Left ventricle myocardium inferior (tissue), 1 donor: ENCODE measurements around the gene FAM107B. TPM values are rescaled to one million over a fixed set of nuclear protein-coding genes. Genes with fewer than 3 reads are reported as not detected.
A peak's percentile ranks its signal among the peaks of the same experiment; 100 is the strongest.

ENCODE experiments used
- DNase-seq: peaks from one replicate; pipeline ENCODE4 v3.0.0-alpha.2; 2020
- H3K27ac ChIP-seq: fragments of 200-600 bp; replicated peaks from 2 replicates; pipeline ENCODE4 v1.8.0; 2021
- H3K27me3 ChIP-seq: fragments of 200-600 bp; 2 replicates; pipeline ENCODE4 v1.8.0; 2021; ENCODE audit warnings: low read depth
- H3K36me3 ChIP-seq: fragments of 200-600 bp; 2 replicates; pipeline ENCODE4 v1.8.0; 2021
- H3K4me1 ChIP-seq: fragments of 200-600 bp; 2 replicates; pipeline ENCODE4 v1.8.0; 2021
- H3K4me3 ChIP-seq: fragments of 200-600 bp; 2 replicates; pipeline ENCODE4 v1.8.0; 2021; ENCODE audit warnings: mild to moderate bottlenecking, moderate library complexity
- H3K9me3 ChIP-seq: fragments of 200-600 bp; replicated peaks from 2 replicates; pipeline ENCODE4 v1.8.0; 2021
- CTCF ChIP-seq: fragments of 200-600 bp; IDR thresholded peaks from 2 replicates; pipeline ENCODE4 v1.8.0; 2021; ENCODE audit warnings: antibody characterized with exemption, mild to moderate bottlenecking, borderline replicate concordance
- intact Hi-C: fragments of 100-400 bp; cut with micrococcal nuclease; formaldehyde crosslinking; loops from one replicate; pipeline ENCODE4 v1.11.0; 2022
- total RNA-seq: library from RNA; stranded (reverse); fragmentation: NEBNext Ultra II Directional; extraction: Animal tissue kit (Norgen Biotek cat#: 25700); gene quantifications from one replicate; pipeline ENCODE4 v1.2.1, GENCODE V29; 2021
- donor health status: DM: no; HTN: yes; CAD: no; lungs with severe emphysema.

The FAM107B gene
- total RNA-seq, 1 donor from 2014 or later = 4.7 TPM

DNA sequence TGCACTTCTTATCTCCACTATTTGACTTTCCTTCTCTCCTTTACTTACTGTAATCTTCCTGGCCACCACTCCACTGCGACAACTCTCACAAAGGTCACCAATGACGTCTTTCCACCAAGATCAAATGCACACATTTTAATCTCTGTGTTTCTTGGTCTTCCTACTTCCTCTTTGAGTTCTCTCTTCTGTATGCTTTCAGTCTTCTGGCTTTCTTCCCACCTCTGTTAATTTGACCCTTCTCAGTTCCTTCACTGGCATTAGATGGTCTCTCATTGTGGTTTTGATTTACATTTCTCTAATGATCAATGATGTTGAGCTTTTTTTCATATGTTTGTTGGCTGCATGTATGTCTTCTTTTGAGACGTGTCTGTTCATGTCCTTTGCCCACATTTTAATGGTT lies 31.9 kb downstream of the FAM107B start:
- no peak for DNase-seq
- Histone ChIP-seq H3K27ac (peak overlapping the region; percentile 43), H3K4me1 (peaks cover 28% of the 10 kb centered on the region), H3K4me3 (no peak overlapping the region), H3K27me3 (no peaks in the 10 kb centered on the region), H3K9me3 (peaks cover 11% of the 10 kb centered on the region), H3K36me3 (no peaks in the 10 kb centered on the region)
- no peak for TF ChIP-seq CTCF
- intact Hi-C loops = no loop called here

GRCh38 chr10:14742382-14742781 lies 32.3 kb downstream of the FAM107B start:
- peaks cover 11% of the 10 kb centered on the region for H3K9me3 ChIP-seq
- H3K4me3 ChIP-seq = no peak overlapping the region
- peak overlapping the region; percentile 43 for H3K27ac ChIP-seq
- DNase-seq = no peak
- H3K27me3 ChIP-seq = no peaks in the 10 kb centered on the region
- intact Hi-C loops = no loop called here
- no peak for TF ChIP-seq CTCF
- peaks cover 33% of the 10 kb centered on the region for H3K4me1 ChIP-seq
- no peaks in the 10 kb centered on the region for H3K36me3 ChIP-seq

DNA sequence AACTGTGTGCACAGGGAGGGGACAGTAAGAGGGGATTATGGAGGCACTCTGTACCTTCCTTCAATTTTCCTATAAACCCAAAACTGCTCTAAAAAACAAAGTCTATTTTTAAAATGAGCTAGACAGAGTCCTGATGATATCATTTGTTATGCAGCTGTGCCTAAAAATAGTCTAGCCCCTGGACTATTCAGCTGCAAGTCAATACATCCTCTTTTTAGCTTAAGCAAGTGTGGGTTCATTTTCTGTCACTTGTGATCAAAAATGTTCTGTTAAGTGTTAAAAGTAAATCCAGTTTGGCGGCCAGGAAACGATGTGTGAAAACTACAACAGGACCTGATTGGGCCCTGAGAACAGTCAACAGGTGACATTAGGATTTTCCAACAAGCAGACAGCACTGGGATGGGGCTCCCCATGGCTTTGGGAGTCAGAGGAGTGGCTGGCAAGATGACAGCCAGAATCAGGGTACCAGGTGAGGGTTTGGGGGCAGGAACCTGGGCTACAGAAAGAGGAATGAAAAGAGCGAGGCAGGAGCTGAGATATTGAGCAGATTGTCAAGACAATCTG lies 33.9 kb downstream of the FAM107B start:
- peaks cover 45% of the 10 kb centered on the region for H3K4me1 ChIP-seq
- no peaks in the 10 kb centered on the region for H3K36me3 ChIP-seq
- peak overlapping the region; percentile 60 for H3K27ac ChIP-seq
- no peaks in the 10 kb centered on the region for H3K27me3 ChIP-seq
- intact Hi-C loops = no loop called here
- no peak overlapping the region for H3K4me3 ChIP-seq
- DNase-seq = no peak
- no peaks in the 10 kb centered on the region for H3K9me3 ChIP-seq
- no peak for TF ChIP-seq CTCF

DNA sequence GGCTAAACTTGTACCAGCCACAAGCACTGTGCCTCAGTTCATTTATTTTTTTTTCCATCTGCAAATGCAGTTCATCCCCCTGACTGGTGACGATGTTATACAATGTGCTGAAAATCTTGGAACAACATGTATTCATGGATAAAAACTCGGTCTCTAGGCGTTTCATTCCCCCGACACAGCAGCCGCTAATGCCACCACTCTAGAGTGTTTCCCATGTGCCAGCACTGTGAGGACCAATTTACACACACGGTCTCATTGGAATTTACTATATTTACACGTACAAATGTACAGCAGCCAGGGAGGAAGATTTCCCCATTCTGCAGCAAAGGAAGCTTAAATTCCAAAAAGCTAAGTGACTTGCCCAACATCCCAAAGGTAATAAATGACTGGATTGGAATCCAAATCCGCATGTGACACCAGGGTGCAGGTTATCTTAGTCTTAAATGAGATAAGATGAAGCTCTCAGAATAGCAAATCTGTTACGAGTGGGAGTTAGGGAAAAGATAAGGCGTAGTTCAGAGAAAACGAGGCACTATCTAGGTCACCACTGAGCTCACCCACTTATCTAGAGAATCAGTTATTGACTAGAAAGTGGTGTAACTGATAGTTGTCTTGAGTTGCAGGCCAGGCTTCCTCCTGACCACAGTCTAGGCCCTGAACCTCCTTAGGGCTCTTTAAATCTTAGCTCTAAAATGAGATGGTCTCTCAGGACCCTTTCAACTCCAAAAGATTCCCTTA lies 36.7 kb downstream of the FAM107B start:
- H3K27ac ChIP-seq = peak overlapping the region; percentile 70
- no peak for DNase-seq

GRCh38 chr10:14736600-14737081 lies 38.1 kb downstream of the FAM107B start:
- no peaks in the 10 kb centered on the region for H3K27me3 ChIP-seq
- peak overlapping the region; percentile 70 for H3K27ac ChIP-seq
- H3K36me3 ChIP-seq = no peaks in the 10 kb centered on the region
- intact Hi-C loops = no loop called here
- H3K9me3 ChIP-seq = no peaks in the 10 kb centered on the region
- H3K4me1 ChIP-seq = peaks cover 40% of the 10 kb centered on the region
- DNase-seq = peak; percentile 33
- no peak overlapping the region for H3K4me3 ChIP-seq
- peak; percentile 22 for TF ChIP-seq CTCF

More for the DNA sequence above, 36.7 kb downstream of the FAM107B start:
- H3K36me3 ChIP-seq = no peaks in the 10 kb centered on the region
- H3K9me3 ChIP-seq = no peaks in the 10 kb centered on the region
- TF ChIP-seq CTCF = no peak
- no peaks in the 10 kb centered on the region for H3K27me3 ChIP-seq
- peaks cover 45% of the 10 kb centered on the region for H3K4me1 ChIP-seq
- H3K4me3 ChIP-seq = no peak overlapping the region
- intact Hi-C loops = no loop called here
